GM23248 (cell line): ENCODE results near the gene OBP2A. TPM values are rescaled to one million over a fixed set of nuclear protein-coding genes. Genes with fewer than 3 reads are reported as not detected.

Experiments
- DNase-seq: peaks from one replicate; pipeline ENCODE4 v3.0.0-alpha.2; 2015
- H2AFZ ChIP-seq: fragments of 200-600 bp; sonication (generic); 2 replicates; pipeline ENCODE4 v1.6.1; 2016; ENCODE audit warnings: antibody characterized with exemption
- H3F3A ChIP-seq: fragments of 200-600 bp; sonication (generic); 2 replicates; pipeline ENCODE4 v1.6.1; 2016; ENCODE audit warnings: mild to moderate bottlenecking, antibody characterized with exemption, mixed run types; ENCODE audit not compliant: insufficient read depth
- H3K27ac ChIP-seq: fragments of 200-600 bp; sonication (generic); 2 replicates; pipeline ENCODE4 v1.5.1; 2016; ENCODE audit warnings: mild to moderate bottlenecking
- H3K27me3 ChIP-seq: fragments of 200-600 bp; sonication (generic); replicated peaks from 2 replicates; pipeline ENCODE4 v1.6.1; 2016; ENCODE audit warnings: mild to moderate bottlenecking; ENCODE audit not compliant: insufficient read depth
- H3K36me3 ChIP-seq: fragments of 200-600 bp; sonication (generic); 2 replicates; pipeline ENCODE4 v1.6.1; 2016; ENCODE audit warnings: low read depth, mild to moderate bottlenecking
- H3K4me1 ChIP-seq: fragments of 200-600 bp; sonication (generic); 2 replicates; pipeline ENCODE4 v1.6.1; 2016; ENCODE audit warnings: mild to moderate bottlenecking; ENCODE audit not compliant: insufficient read depth
- H3K4me2 ChIP-seq: fragments of 200-600 bp; sonication (generic); one replicate; pipeline ENCODE4 v1.6.1; 2016; ENCODE audit warnings: mild to moderate bottlenecking; ENCODE audit not compliant: unreplicated experiment
- H3K4me3 ChIP-seq: fragments of 200-600 bp; sonication (generic); 2 replicates; pipeline ENCODE4 v1.5.1; 2016; ENCODE audit warnings: mild to moderate bottlenecking
- H3K79me2 ChIP-seq: fragments of 200-600 bp; sonication (generic); 2 replicates; pipeline ENCODE4 v1.6.1; 2016; ENCODE audit warnings: mild to moderate bottlenecking; ENCODE audit not compliant: insufficient read depth
- H3K9ac ChIP-seq: fragments of 200-600 bp; sonication (generic); 2 replicates; pipeline ENCODE4 v1.6.1; 2016; ENCODE audit warnings: mild to moderate bottlenecking
- H3K9me2 ChIP-seq: fragments of 200-600 bp; sonication (generic); 2 replicates; pipeline ENCODE4 v1.6.1; 2016; ENCODE audit warnings: mixed run types, mild to moderate bottlenecking, moderate library complexity; ENCODE audit not compliant: insufficient read depth
- H3K9me3 ChIP-seq: fragments of 200-600 bp; sonication (generic); one replicate; pipeline ENCODE4 v1.6.1; 2017; ENCODE audit warnings: low read depth
- H4K20me1 ChIP-seq: fragments of 200-600 bp; sonication (generic); 2 replicates; pipeline ENCODE4 v1.6.0; 2016; ENCODE audit not compliant: insufficient read depth
- EZH2 ChIP-seq: fragments of 200-600 bp; sonication (generic); IDR thresholded peaks from 2 replicates; pipeline ENCODE4 v1.6.1; 2018; ENCODE audit warnings: antibody characterized with exemption, mild to moderate bottlenecking; ENCODE audit not compliant: insufficient read depth, poor library complexity, severe bottlenecking
- EZH2phosphoT487 ChIP-seq: fragments of 200-600 bp; sonication (generic); IDR thresholded peaks from 2 replicates; pipeline ENCODE4 v1.6.1; 2018; ENCODE audit warnings: antibody characterized with exemption, moderate library complexity, mild to moderate bottlenecking, low read depth; ENCODE audit not compliant: insufficient read depth
- WGBS, 2 experiments: methylation state at CpG; one replicate each; pipeline ENCODE4 v1.1.6; 2015 to 2017; ENCODE audit warnings: low lambda C conversion rate in 2 of 2, low coverage in 1 of 2; ENCODE audit errors: missing lambda C conversion rate in 2 of 2; 5-methylcytosine and 5-hydroxymethylcytosine counted together
- in situ Hi-C: fragments of 300-500 bp; cut with MboI; formaldehyde crosslinking; loops from 2 replicates; pipeline ENCODE4 v1.15.0; 2020
- polyA plus RNA-seq: library from polyadenylated mRNA; unstranded; fragments of >200 nt; fragmentation: Nextera tagmentation; extraction: Ambion mirVana; gene quantifications from 2 replicates; pipeline ENCODE4 v1.2.1, GENCODE V29; 2016
- total RNA-seq: library from RNA; depleted of rRNA; stranded (reverse); fragments of >200 nt; shearing (Covaris generic); gene quantifications from 2 replicates; pipeline ENCODE4 v1.2.3, GENCODE V29; 2014

OBP2A gene
- total and polyA plus RNA-seq, 2 experiments from 2014 or later = not detected

GRCh38 chr9:135566552-135566951 lies 20.6 kb downstream of the OBP2A start:
- DNase-seq = no peak
- Histone ChIP-seq H3K9ac (no peak overlapping the region), H3F3A (no peaks in the 10 kb centered on the region), H3K79me2 (no peaks in the 10 kb centered on the region), H3K27me3 (no peaks in the 10 kb centered on the region), H3K4me3 (no peak overlapping the region), H3K4me1 (no peaks in the 10 kb centered on the region), H2AFZ (no peak overlapping the region), H4K20me1 (no peaks in the 10 kb centered on the region), H3K36me3 (no peaks in the 10 kb centered on the region), H3K27ac (no peak overlapping the region), H3K9me2 (no peaks in the 10 kb centered on the region), H3K9me3 (no peaks in the 10 kb centered on the region), H3K4me2 (no peak overlapping the region)
- 40 to 47% methylated on average over 10 of the region's 10 CpGs for WGBS, 2 experiments
- no peak for TF ChIP-seq EZH2
- TF ChIP-seq EZH2phosphoT487 = no peak
- in situ Hi-C loops = no loop called here

DNA sequence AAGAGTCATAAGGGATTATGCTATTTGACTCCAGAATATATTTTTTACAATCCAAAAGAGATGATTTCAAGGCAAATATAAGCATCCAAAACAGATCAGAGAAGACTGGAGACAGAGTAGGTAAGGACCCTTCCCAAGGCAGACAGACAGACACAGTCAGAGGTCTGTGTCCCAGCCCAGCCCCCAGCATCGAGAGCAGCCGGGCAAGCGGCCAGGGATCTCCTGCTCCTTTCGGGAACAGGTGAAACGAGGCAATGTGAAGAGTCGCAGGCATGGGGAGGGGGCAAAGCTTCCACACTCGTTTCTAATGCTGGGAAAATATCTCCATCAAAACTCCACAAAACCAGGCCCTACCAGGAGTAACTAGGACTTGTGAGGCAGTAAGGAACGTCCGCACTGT lies 21.4 kb downstream of the OBP2A start:
- Histone ChIP-seq H3K79me2 (no peaks in the 10 kb centered on the region), H3K9me2 (no peaks in the 10 kb centered on the region), H3K9ac (no peak overlapping the region), H3K27me3 (no peaks in the 10 kb centered on the region), H2AFZ (no peak overlapping the region), H3K27ac (no peak overlapping the region), H3F3A (no peaks in the 10 kb centered on the region), H3K9me3 (no peaks in the 10 kb centered on the region), H3K4me1 (no peaks in the 10 kb centered on the region), H3K4me3 (no peak overlapping the region), H4K20me1 (no peaks in the 10 kb centered on the region), H3K4me2 (no peak overlapping the region), H3K36me3 (no peaks in the 10 kb centered on the region)
- no peak for DNase-seq
- in situ Hi-C loops = no loop called here
- TF ChIP-seq EZH2 (no peak), EZH2phosphoT487 (no peak)
- 44 to 50% methylated on average over 9 of the region's 9 CpGs for WGBS, 2 experiments

- 65 to 70% methylated on average over 6 of the region's 6 CpGs for WGBS, 2 experiments
- Histone ChIP-seq H3K79me2 (no peaks in the 10 kb centered on the region), H3K4me1 (no peaks in the 10 kb centered on the region), H3K27me3 (no peaks in the 10 kb centered on the region), H3K36me3 (no peaks in the 10 kb centered on the region), H2AFZ (no peak overlapping the region), H3K9me2 (no peaks in the 10 kb centered on the region), H3K4me2 (no peak overlapping the region), H3K4me3 (no peak overlapping the region), H3K27ac (no peak overlapping the region), H4K20me1 (no peaks in the 10 kb centered on the region), H3F3A (no peaks in the 10 kb centered on the region), H3K9me3 (no peaks in the 10 kb centered on the region), H3K9ac (no peak overlapping the region)
- in situ Hi-C loops = no loop called here
- no peak for DNase-seq
- no peak for TF ChIP-seq EZH2
- TF ChIP-seq EZH2phosphoT487 = no peak
Observed at GRCh38 chr9:135568026-135568425, 22.1 kb downstream of the OBP2A start.

GRCh38 chr9:135570456-135570855 lies 24.5 kb downstream of the OBP2A start:
- Histone ChIP-seq H4K20me1 (no peaks in the 10 kb centered on the region), H3K4me1 (no peaks in the 10 kb centered on the region), H3F3A (no peaks in the 10 kb centered on the region), H3K9ac (no peak overlapping the region), H3K36me3 (no peaks in the 10 kb centered on the region), H3K4me3 (no peak overlapping the region), H3K4me2 (no peak overlapping the region), H3K27me3 (no peaks in the 10 kb centered on the region), H2AFZ (no peak overlapping the region), H3K27ac (no peak overlapping the region), H3K9me3 (no peaks in the 10 kb centered on the region), H3K79me2 (no peaks in the 10 kb centered on the region), H3K9me2 (no peaks in the 10 kb centered on the region)
- in situ Hi-C loops = no loop called here
- TF ChIP-seq EZH2phosphoT487 = no peak
- TF ChIP-seq EZH2 = no peak
- 28 to 36% methylated on average over 3 of the region's 3 CpGs for WGBS, 2 experiments
- no peak for DNase-seq

- in situ Hi-C loops = no loop called here
- no peaks in the 10 kb centered on the region for H3F3A ChIP-seq
- no peak overlapping the region for H3K4me3 ChIP-seq
- TF ChIP-seq EZH2phosphoT487 = no peak
- no peak for TF ChIP-seq EZH2
- no peaks in the 10 kb centered on the region for H3K9me3 ChIP-seq
- WGBS, 2 experiments = 43% methylated on average over 2 of the region's 2 CpGs
- no peaks in the 10 kb centered on the region for H3K36me3 ChIP-seq
- no peak overlapping the region for H2AFZ ChIP-seq
- no peaks in the 10 kb centered on the region for H3K4me1 ChIP-seq
- no peak overlapping the region for H3K27ac ChIP-seq
- DNase-seq = no peak
- no peak overlapping the region for H3K9ac ChIP-seq
- no peaks in the 10 kb centered on the region for H3K9me2 ChIP-seq
- no peaks in the 10 kb centered on the region for H3K79me2 ChIP-seq
- no peak overlapping the region for H3K4me2 ChIP-seq
- no peaks in the 10 kb centered on the region for H3K27me3 ChIP-seq
- H4K20me1 ChIP-seq = no peaks in the 10 kb centered on the region
Observed at GRCh38 chr9:135572233-135572632, 26.3 kb downstream of the OBP2A start.
